Large intestine (tissue), 3 donors: ENCODE results near the gene MYO9B. TPM values are rescaled to one million over a fixed set of nuclear protein-coding genes. Genes with fewer than 3 reads are reported as not detected.

Source experiments
- DNase-seq, 2 donors: peaks; one replicate each; pipeline versions ENCODE4 v3.0.0 to v3.0.0-alpha.2; 2013
- H3K27ac ChIP-seq: one replicate; pipeline ENCODE4 v1.5.1; 2013; ENCODE audit warnings: low read length
- H3K27me3 ChIP-seq: 2 replicates; pipeline ENCODE4 v1.6.1; 2013; ENCODE audit warnings: low read length; ENCODE audit not compliant: control insufficient read depth, insufficient read depth
- H3K36me3 ChIP-seq: 2 replicates; pipeline ENCODE4 v1.6.1; 2013; ENCODE audit warnings: low read length; ENCODE audit not compliant: control insufficient read depth, insufficient read depth
- H3K4me1 ChIP-seq: one replicate; pipeline ENCODE4 v1.6.1; 2013; ENCODE audit warnings: low read length; ENCODE audit not compliant: control insufficient read depth, insufficient read depth
- H3K4me3 ChIP-seq: one replicate; pipeline ENCODE4 v1.5.1; 2013; ENCODE audit warnings: low read length
- H3K9me3 ChIP-seq: one replicate; pipeline ENCODE4 v1.6.1; 2013; ENCODE audit warnings: mild to moderate bottlenecking, low read depth, low read length, moderate library complexity; ENCODE audit not compliant: control insufficient read depth
- WGBS: methylation state at CpG from one replicate; pipeline ENCODE4 v1.1.5; 2013; ENCODE audit warnings: low lambda C conversion rate; ENCODE audit not compliant: insufficient coverage; 5-methylcytosine and 5-hydroxymethylcytosine counted together
- polyA plus RNA-seq: library from polyadenylated mRNA; unstranded; fragments of 120-200 nt; gene quantifications from one replicate; pipeline ENCODE4 v1.2.1, GENCODE V29; 2013

MYO9B gene
- polyA plus RNA-seq, 1 donor: 49.8 TPM

- H3K9me3 ChIP-seq: no peaks in the 10 kb centered on the region
Observed at GRCh38 chr19:17213334-17213733, 137.8 kb downstream of the MYO9B start.

GRCh38 chr19:17214508-17215126, 139.0 kb downstream of the MYO9B start:
- Histone ChIP-seq H3K9me3 (no peaks in the 10 kb centered on the region), H3K4me3 (peak overlapping the region; percentile 67), H3K4me1 (peaks cover 14% of the 10 kb centered on the region), H3K27ac (peak overlapping the region; percentile 77), H3K27me3 (no peaks in the 10 kb centered on the region), H3K36me3 (peaks cover 36% of the 10 kb centered on the region)
- no CpG with 5 or more reads among the region's 16 CpGs for WGBS
- DNase-seq: no peak

More at GRCh38 chr19:17213334-17213733, 137.8 kb downstream of the MYO9B start:
- Histone ChIP-seq H3K4me3 (no peak overlapping the region), H3K36me3 (peaks cover 43% of the 10 kb centered on the region), H3K4me1 (peaks cover 14% of the 10 kb centered on the region), H3K27me3 (no peaks in the 10 kb centered on the region), H3K27ac (no peak overlapping the region)
- no peak for DNase-seq
- WGBS: no CpG with 5 or more reads among the region's 5 CpGs

- H3K27ac ChIP-seq: peak within 1 kb of the TSS; percentile 77
- peaks cover 29% of the 10 kb centered on the region for H3K36me3 ChIP-seq
- peak; percentile 91 to 98 for DNase-seq
- H3K9me3 ChIP-seq: no peaks in the 10 kb centered on the region
- peak within 1 kb of the TSS; percentile 67 for H3K4me3 ChIP-seq
- H3K4me1 ChIP-seq: peaks cover 14% of the 10 kb centered on the region
- no peaks in the 10 kb centered on the region for H3K27me3 ChIP-seq
- WGBS: no CpG with 5 or more reads among the region's 56 CpGs
Observed at GRCh38 chr19:17215127-17215971, 139.8 kb downstream of the MYO9B start, which contains the start of gene USE1. USE1 (plus strand) TSS chr19:17215357; CDS start chr19:17215406, 49 bp downstream.

- Histone ChIP-seq H3K4me3 (peak overlapping the region; percentile 67), H3K36me3 (peaks cover 23% of the 10 kb centered on the region)
Observed at GRCh38 chr19:17216058-17216670, 140.6 kb downstream of the MYO9B start.

GRCh38 chr19:17219286-17219685, 143.7 kb downstream of the MYO9B start:
- Histone ChIP-seq H3K36me3 (peaks cover 16% of the 10 kb centered on the region), H3K27ac (no peak overlapping the region), H3K4me1 (peaks cover 14% of the 10 kb centered on the region), H3K27me3 (no peaks in the 10 kb centered on the region), H3K4me3 (no peak overlapping the region), H3K9me3 (no peaks in the 10 kb centered on the region)
- no peak for DNase-seq
- WGBS: no CpG with 5 or more reads among the region's 8 CpGs

More at GRCh38 chr19:17216058-17216670, 140.6 kb downstream of the MYO9B start:
- no peaks in the 10 kb centered on the region for H3K27me3 ChIP-seq
- no CpG with 5 or more reads among the region's 13 CpGs for WGBS
- H3K27ac ChIP-seq: no peak overlapping the region
- DNase-seq: no peak
- peaks cover 14% of the 10 kb centered on the region for H3K4me1 ChIP-seq
- H3K9me3 ChIP-seq: no peaks in the 10 kb centered on the region

- no peaks in the 10 kb centered on the region for H3K27me3 ChIP-seq
- no peak overlapping the region for H3K27ac ChIP-seq
- no CpG with 5 or more reads among the region's 14 CpGs for WGBS
Observed at GRCh38 chr19:17220207-17220758, 144.7 kb downstream of the MYO9B start.

GRCh38 chr19:17225053-17225452, 149.5 kb downstream of the MYO9B start:
- no peak overlapping the region for H3K4me3 ChIP-seq
- peaks cover 12% of the 10 kb centered on the region for H3K36me3 ChIP-seq
- WGBS: no CpG with 5 or more reads among the region's 10 CpGs
- no peaks in the 10 kb centered on the region for H3K27me3 ChIP-seq
- DNase-seq: no peak
- H3K9me3 ChIP-seq: no peaks in the 10 kb centered on the region
- H3K27ac ChIP-seq: no peak overlapping the region
- H3K4me1 ChIP-seq: peaks cover 6% of the 10 kb centered on the region

More at GRCh38 chr19:17220207-17220758, 144.7 kb downstream of the MYO9B start:
- Histone ChIP-seq H3K4me1 (peaks cover 8% of the 10 kb centered on the region), H3K9me3 (no peaks in the 10 kb centered on the region), H3K36me3 (peaks cover 16% of the 10 kb centered on the region), H3K4me3 (no peak overlapping the region)
- peak in 1 of 2 donors; percentile 72 for DNase-seq

- DNase-seq: peak; percentile 98 to 99
- Histone ChIP-seq H3K27me3 (no peaks in the 10 kb centered on the region), H3K27ac (peak within 1 kb of the TSS; percentile 99), H3K9me3 (no peaks in the 10 kb centered on the region), H3K36me3 (peaks cover 24% of the 10 kb centered on the region), H3K4me3 (peak within 1 kb of the TSS; percentile 81), H3K4me1 (peaks cover 6% of the 10 kb centered on the region)
- WGBS: no CpG with 5 or more reads among the region's 90 CpGs
Observed at GRCh38 chr19:17226002-17226933, 150.7 kb downstream of the MYO9B start, which contains the start of gene OCEL1. OCEL1 (plus strand) TSS chr19:17226226; CDS start chr19:17226248, 22 bp downstream.

- no CpG with 5 or more reads among the region's 13 CpGs for WGBS
Observed at GRCh38 chr19:17227798-17228367, 152.3 kb downstream of the MYO9B start.

More at GRCh38 chr19:17227798-17228367, 152.3 kb downstream of the MYO9B start:
- no peaks in the 10 kb centered on the region for H3K9me3 ChIP-seq
- H3K4me1 ChIP-seq: peaks cover 6% of the 10 kb centered on the region
- no peaks in the 10 kb centered on the region for H3K27me3 ChIP-seq
- no peak overlapping the region for H3K4me3 ChIP-seq
- DNase-seq: no peak
- H3K36me3 ChIP-seq: peaks cover 40% of the 10 kb centered on the region
- H3K27ac ChIP-seq: no peak overlapping the region
